ENCODE measurements around the gene PHYHD1.

The PHYHD1 gene

GRCh38 chr9:128893354-128893753 lies 27.4 kb upstream of the PHYHD1 start:
- no peak for DNase-seq (ENCODE audit: low read depth)
- TF ChIP-seq, protein P1, sequence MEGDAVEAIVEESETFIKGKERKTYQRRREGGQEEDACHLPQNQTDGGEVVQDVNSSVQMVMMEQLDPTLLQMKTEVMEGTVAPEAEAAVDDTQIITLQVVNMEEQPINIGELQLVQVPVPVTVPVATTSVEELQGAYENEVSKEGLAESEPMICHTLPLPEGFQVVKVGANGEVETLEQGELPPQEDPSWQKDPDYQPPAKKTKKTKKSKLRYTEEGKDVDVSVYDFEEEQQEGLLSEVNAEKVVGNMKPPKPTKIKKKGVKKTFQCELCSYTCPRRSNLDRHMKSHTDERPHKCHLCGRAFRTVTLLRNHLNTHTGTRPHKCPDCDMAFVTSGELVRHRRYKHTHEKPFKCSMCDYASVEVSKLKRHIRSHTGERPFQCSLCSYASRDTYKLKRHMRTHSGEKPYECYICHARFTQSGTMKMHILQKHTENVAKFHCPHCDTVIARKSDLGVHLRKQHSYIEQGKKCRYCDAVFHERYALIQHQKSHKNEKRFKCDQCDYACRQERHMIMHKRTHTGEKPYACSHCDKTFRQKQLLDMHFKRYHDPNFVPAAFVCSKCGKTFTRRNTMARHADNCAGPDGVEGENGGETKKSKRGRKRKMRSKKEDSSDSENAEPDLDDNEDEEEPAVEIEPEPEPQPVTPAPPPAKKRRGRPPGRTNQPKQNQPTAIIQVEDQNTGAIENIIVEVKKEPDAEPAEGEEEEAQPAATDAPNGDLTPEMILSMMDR (IDR thresholded peaks at IDR 0.05; ENCODE audit: insufficient read depth, low read depth, low read length, missing control alignments), result no peak
- no peak overlapping the region for H3K4me3 ChIP-seq (ENCODE audit: low read depth, low read length)

DNA sequence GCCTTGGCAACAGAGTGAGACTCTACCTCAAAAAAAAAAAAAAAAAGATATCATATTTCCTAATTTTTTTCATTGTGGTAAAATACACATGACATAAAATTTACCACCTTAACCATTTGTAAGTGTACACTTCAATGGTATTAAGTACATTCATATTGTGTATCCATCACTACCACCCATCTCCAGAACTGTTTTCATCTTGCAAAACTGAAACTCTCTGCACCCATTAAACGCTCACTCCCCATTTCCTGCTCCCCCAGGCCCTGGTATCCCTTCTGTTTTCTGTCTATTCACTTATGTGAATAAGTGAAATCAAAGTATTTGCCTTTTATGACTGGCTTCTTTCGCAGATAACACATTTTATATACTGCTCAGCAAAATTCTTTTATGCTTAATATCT lies 26.0 kb upstream of the PHYHD1 start:
- TF ChIP-seq, protein P1 (IDR thresholded peaks at IDR 0.05; ENCODE audit: insufficient read depth, low read depth, low read length, missing control alignments), result no peak
- peak; percentile 22 for DNase-seq (ENCODE audit: low read depth)
- no peak overlapping the region for H3K4me3 ChIP-seq (ENCODE audit: low read depth, low read length)

DNA sequence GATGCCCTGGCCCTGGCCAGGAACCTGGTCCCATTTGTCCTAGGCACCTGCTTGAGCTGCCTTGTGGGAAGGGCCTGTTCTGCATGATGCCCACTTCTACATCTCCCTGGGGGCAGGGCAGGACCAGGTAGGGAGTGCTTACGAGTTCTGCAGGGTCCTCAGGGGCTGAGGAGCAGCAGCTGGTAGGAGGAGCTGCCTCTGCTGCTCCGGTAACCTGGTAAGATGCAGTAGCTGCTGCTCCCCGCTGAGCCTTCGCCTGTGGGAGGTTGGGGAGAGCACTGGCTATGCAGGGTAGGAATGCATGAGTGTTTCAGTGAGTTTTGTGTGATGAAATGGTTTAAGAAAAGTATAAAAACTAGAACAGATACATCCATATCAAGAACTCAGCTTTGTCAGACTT lies 25.2 kb upstream of the PHYHD1 start:
- no peak for DNase-seq (ENCODE audit: low read depth)
- TF ChIP-seq, protein P1 (IDR thresholded peaks at IDR 0.05; ENCODE audit: insufficient read depth, low read depth, low read length, missing control alignments), result no peak
- no peak overlapping the region for H3K4me3 ChIP-seq (ENCODE audit: low read depth, low read length)

GRCh38 chr9:128898382-128898781 lies 22.4 kb upstream of the PHYHD1 start:
- DNase-seq (ENCODE audit: low read depth), result no peak
- TF ChIP-seq, protein P1 (IDR thresholded peaks at IDR 0.05; ENCODE audit: insufficient read depth, low read depth, low read length, missing control alignments), result no peak
- no peak overlapping the region for H3K4me3 ChIP-seq (ENCODE audit: low read depth, low read length)

DNA sequence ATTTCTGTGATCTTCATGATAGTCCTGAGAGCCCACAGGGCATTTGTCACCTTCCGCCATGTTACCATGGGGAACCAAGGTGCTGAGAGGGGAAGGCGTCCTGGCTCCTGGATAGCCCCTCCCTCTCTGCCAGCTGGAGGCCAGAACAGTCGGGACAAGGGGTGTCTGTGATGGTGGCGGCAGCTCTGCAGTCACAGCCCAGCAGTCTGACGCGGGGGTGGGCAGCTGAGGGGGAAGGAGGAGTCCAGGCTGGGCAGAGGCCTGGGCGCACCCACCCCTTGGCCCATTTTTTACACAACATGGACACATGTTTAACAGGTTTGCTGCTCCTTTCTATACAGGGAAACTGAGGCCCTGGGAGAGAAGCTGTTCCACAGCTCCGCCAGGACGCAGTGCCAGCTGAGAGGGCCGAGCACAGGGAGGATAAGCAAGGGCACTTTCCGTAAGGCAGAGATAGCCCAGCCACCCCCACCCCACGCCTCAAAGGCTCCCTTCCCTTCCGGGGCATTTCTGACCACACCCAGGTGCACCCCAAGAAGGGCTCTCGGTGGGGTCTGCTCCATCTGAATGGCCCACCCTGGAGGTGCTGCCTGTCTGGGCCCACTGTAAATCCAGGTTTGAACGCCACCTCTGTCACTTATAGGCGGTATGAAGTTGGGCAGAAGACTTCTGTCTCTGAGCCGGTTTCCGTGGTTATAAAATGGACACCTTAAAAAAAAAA lies 21.8 kb upstream of the PHYHD1 start:
- TF ChIP-seq, protein P1 (IDR thresholded peaks at IDR 0.05; ENCODE audit: insufficient read depth, low read depth, low read length, missing control alignments), result no peak
- no peak for DNase-seq (ENCODE audit: low read depth)
- H3K4me3 ChIP-seq (ENCODE audit: low read depth, low read length), result no peak overlapping the region

- no peak overlapping the region for H3K4me3 ChIP-seq (ENCODE audit: low read depth, low read length)
- peak; percentile 55 for DNase-seq (ENCODE audit: low read depth)
- TF ChIP-seq, protein P1 (IDR thresholded peaks at IDR 0.05; ENCODE audit: insufficient read depth, low read depth, low read length, missing control alignments), result no peak
These were observed 21.0 kb upstream of the PHYHD1 start for GRCh38 chr9:128899566-128900322.
